ENCODE data around the gene MSMB.
"Not testable (repeated sequence)": the region's sequence is repeated elsewhere in the genome, so short reads cannot be mapped to it uniquely, and the experiment has no call there.

Gene MSMB

DNA sequence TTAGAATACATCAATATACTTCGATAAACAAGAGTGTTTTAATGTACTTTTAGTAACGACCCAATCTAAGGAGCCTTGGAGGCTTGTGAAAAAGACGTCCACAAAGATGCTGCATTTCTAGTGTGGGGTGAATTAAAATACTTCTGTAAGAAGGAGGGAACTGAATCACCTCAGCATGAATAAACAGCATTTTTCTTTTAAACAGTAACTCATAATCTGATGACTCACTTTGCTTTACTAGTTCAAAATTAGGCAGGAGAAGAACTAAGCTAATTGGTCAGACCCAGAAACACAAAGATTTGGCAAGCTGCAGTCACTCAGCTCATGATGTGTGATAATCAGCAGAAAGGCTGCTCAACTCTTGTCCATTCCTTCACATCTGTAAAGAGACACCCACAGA, 39.9 kb downstream of the MSMB start:
- DNase-seq (ENCODE audit: low read depth), result peak; percentile 90

DNA sequence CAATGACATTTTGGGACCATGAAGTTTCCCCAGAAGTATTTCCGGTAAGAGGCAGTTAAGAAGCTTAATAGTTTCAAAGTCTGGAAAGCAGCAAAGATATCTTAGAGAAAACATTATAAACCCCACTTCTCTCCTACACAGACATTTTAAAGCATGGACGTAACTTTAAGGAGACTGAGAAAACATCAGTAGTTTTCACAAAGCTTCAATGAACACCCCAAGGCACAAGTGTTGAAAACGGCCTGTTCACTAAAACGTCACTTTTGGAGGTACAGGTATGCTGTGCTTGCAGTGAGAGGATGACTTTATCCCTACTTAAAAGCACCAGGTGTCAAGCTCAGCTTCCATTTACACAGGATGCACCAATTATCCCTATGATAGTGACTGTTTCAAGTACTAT, 40.7 kb downstream of the MSMB start:
- no peak for DNase-seq (ENCODE audit: low read depth)

DNA sequence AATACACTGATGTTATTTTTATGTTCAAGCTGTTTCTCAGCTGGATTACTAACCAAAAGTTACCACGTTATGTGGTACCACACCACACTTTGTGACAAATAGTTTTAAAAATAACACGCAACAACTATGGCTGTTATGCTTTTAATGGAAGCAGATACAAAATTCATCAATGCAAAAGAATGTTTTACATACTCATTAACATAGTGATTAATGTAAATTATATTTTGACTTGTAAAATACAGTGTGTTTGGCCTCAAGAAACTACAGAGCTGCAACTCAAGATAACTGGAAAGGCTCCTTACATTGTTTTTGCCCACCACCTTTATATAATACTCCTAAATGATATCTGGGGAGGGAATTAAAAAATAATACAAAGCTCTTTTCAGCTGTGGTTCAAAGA, 41.1 kb downstream of the MSMB start:
- DNase-seq (ENCODE audit: low read depth), result no peak

- no peak for DNase-seq (ENCODE audit: low read depth)
Observed at GRCh38 chr10:46002916-46003693, 43.0 kb downstream of the MSMB start.

- DNase-seq (ENCODE audit: low read depth), result not testable (repeated sequence)
Observed at GRCh38 chr10:46002189-46002687, 43.8 kb downstream of the MSMB start.

GRCh38 chr10:46001187-46001756, 44.8 kb downstream of the MSMB start:
- no peak for DNase-seq (ENCODE audit: low read depth)

DNA sequence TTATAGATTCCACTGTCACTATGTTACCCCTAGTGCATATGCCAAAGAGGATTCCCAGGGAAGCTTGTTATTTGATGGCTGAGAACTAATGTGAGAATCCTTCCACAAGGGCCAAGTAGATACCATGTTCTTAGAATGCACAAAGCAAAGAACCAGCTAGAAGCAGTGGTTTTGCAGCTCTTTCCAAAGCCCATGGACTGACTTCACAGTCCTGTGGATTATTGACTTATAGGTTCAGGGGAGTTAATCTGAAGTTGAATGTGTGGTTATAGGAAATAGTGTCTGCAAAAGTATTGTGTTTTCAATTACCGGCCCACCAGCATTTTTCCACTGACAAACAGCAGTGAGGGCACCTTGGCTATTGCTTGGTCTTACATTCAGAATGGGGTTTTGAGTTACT, 45.5 kb downstream of the MSMB start:
- DNase-seq (ENCODE audit: low read depth), result no peak

DNA sequence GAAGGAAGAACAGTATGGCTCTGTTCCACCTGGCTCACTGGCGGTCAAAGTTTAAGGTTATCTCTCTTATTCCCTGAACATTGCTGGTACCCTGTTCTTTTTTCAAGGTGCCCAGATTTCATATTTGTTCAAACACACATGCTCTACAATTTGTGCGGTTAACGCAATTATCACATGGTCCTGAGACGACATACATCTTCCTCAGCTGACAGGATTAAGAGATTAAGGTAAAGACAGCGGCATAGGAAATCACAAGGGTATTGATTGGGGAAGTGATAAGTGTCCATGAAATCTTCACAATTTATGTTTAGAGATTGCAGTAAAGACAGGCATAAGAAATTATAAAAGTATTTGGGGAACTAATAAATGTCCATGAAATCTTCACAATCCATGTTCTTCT, 46.1 kb downstream of the MSMB start:
- not testable (repeated sequence) for DNase-seq (ENCODE audit: low read depth)

DNA sequence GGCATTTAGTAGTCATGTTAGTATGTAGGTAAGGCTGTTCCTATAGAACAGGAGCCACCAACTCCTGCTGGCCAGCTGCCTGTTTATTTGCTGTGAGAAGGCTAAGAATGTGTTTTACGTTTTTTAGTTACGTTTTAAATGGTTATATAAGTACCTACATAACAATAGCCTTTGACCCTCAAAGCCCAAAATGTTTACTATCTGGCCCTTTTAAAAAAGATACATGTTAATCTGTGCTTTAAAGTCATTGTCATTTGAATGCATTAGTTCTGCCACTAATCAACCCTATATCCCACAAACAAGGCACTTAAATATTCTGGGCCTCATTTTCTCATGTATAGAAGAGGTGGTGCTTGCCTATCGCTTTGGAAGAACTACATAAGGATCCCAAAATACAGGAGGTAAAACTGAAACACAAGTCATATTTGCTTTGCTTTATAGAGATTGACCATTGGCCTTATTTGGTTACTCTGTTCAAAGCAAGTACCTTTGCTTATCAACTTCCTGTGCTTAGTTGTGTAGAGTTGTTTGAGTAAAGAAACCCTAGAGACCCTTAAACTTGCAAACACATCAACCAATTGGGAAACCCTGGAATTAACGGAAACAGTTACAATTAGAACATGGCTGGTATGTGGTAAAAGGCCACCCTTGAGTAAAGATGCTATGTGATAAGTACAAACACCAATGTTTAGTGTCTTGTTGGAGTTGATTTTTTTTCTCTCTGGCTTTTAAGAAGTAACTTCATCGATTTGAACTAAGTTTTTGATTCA, 47.9 kb downstream of the MSMB start:
- no peak for DNase-seq (ENCODE audit: low read depth)

DNA sequence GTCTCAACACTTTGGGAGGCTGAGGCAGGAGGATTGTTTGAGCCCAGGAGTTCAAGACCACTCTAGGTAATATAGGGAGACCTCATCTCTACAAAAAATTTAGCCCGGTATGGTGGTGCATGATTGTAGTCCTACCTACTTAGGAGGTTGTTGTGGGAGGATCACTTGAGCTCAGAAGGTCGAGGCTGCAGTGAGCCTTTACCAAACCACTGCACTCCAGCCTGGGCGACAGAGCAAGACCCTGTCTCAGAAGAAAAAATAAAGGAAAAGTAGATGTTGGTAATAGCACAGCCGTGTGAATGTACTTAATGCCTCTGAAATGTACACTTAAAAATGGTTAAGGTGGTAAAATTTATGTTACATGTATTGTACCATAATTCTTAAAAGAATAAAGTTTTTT, 48.5 kb downstream of the MSMB start:
- no peak for DNase-seq (ENCODE audit: low read depth)

GRCh38 chr10:45985590-45985989, 60.5 kb downstream of the MSMB start:
- not testable (repeated sequence) for DNase-seq (ENCODE audit: low read depth)

DNA sequence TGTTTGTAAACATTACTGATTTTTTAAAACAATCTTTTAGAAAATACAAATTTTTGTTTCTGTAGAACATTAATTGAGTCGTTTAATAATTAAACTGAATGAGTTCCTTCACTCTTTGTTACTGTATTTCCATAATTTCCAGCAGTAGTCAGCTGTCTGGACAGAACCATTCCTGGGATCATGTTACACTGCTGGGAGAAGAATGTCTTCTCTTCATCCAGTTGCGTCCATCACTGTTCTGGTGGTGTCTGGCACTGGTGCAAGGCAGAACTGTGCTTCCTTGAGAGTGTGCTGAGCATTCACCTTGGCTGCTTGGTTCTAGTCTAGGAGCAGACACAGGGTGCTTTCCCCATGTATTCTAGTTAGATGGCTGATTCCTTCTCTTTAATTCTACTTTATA, 61.6 kb downstream of the MSMB start:
- not testable (repeated sequence) for DNase-seq (ENCODE audit: low read depth)

DNA sequence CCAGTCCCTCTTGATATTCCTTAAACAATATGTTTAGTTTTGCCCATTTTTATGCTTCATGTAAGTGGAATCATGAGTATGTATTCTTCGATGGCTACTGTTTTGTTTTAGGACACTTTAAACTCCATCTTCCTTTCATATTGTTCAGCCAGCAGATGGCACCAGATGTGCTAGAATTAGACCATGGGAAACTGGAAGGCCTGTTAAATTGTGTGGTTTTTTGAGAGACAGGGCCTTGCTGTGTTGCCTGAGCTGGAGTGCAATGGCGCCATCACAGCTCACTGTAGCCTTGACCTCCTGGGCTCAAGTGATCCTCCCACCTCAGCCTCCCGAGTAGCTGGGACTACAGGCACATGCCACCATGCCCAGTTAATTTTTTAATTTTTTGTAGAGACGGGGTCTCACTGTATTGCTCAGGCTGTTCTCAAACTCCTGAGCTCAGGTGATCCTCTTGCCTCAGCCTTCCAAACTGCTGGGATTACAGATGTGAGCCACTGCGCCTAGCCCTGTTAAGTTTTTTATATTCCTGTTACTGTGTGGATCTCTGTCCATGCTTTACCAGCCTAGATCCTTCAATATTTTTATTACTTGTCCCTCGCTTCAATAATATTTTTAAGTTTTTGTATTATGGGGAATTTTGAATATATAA, 62.4 kb downstream of the MSMB start:
- DNase-seq (ENCODE audit: low read depth), result peak; percentile 71
